LHCN-M2 (cell line): Measurements from ENCODE around the gene PATL2. TPM values are rescaled to one million over a fixed set of nuclear protein-coding genes. Genes with fewer than 3 reads are reported as not detected.
"Not testable (repeated sequence)": the region's sequence is repeated elsewhere in the genome, so short reads cannot be mapped to it uniquely, and the experiment has no call there.

Experiments
- DNase-seq: peaks from one replicate; pipeline ENCODE4 v3.0.0-alpha.2; 2012; ENCODE audit warnings: low read depth
- total RNA-seq: library from RNA; depleted of rRNA; stranded (reverse); fragments of >200 nt; gene quantifications from 2 replicates; pipeline ENCODE4 v1.2.3, GENCODE V29; 2014

Gene PATL2
- total RNA-seq, 1 experiment from 2014 or later: 0.57 TPM

DNA sequence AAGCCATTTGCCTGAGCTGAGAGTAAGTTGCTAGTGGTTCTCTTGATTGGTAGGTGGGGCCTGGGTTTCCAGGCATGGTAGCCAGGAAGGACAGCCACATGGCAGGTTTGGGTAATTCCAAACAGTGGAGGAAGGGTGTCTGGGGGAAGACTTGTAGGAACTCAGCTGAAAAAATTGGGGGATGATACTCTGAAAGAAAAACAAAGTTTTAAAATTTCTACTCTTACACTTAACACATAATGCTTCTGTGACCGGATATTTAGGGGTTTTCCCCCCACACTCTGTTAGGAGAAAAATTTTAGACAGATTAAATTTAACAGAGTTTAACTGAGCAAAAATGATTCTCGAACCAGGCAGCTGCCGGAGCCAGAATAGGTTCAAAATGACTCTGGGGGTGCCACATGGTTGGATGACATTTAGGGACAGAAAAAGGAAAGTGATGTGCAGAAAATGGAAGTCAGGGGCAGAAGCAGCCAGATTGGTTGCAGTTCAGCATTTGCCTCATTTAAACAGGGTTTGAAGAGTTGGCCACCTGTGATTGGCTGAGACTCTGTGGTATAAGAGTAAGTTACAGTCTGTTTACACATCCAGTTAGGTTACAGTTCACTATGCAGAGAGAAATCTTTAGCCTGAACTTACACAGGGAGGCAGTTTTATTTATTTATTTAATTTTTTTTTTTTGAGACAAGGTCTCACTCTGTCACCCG is 8.3 kb upstream of the PATL2 start:
- peak; percentile 34 for DNase-seq

DNA sequence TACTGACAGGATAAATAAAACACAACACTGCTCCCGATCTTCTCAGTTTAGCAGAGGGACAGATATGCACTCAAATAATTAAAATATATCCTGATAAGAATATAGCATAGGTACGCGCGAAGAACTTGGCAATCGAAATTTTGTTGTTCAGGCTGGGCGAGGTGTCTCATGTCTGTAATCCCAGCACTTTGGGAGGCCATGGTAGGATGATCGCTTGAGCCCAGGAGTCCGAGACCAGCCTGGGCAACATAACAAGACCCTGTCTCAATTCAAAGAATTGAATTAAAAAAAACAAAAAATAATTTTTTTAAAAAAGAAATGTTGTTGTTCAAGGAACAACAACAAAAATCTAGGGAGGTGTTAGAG is 7.8 kb upstream of the PATL2 start:
- DNase-seq: no peak

DNA sequence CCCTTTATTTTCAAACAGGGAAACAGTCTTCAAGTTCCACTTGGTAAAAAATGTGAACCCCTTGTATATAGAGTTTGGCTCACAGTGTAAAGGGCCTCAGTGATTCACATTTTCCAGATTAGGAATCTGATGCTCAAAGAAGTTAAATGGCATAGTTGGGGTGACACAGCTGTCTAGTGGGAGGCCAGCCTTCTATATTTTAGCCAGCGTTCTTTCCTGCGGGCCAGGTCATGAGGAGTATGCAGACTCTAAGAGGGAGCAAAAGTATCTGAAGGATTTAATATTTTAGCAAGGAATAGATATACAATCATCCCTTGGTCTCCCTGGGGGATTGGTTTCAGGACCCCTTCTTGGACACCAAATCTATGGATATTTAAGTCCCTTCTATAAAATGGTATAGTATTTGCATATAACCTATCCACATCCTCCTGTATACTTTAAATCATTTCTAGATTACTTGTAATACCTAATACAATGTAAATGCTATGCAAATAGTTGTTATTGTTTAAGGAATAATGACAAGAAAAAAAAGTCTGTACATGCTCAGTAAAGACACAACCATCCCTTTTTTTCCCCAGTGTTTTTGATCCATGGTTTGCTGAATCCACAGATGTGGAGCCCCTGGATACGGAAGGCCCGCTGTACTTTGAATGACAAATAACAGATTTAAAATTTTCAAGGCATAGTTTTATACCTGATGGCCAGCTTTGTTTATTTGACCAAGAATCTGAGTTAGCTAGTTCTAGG is 7.2 kb upstream of the PATL2 start:
- DNase-seq: no peak

DNA sequence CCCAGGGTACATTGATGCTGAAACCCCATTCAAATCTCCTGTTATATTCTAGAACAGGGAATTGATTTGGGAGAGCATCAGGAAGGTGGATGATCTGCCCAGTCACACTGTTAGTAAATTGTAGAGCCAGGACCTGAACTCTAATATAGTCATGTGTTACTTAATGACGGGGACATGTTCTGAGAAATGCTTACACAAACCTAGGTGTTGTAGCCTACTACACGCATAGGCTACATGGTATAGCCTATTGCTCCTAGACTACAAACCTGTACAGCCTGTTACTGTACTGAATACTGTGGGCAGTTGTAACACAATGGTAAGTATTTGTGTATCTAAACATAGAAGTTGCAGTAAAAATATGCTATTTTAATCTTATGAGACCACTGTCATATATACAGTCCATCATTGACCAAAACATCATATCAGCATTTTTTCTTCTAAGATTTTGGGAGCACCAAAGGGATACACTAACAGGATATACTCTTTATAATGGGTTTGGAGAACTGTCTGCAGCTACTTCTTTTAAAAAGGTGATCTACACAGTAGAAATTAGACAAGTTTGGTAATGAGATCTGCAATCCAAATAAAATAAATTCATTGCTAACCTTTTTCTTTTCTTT is 6.0 kb upstream of the PATL2 start:
- no peak for DNase-seq

DNA sequence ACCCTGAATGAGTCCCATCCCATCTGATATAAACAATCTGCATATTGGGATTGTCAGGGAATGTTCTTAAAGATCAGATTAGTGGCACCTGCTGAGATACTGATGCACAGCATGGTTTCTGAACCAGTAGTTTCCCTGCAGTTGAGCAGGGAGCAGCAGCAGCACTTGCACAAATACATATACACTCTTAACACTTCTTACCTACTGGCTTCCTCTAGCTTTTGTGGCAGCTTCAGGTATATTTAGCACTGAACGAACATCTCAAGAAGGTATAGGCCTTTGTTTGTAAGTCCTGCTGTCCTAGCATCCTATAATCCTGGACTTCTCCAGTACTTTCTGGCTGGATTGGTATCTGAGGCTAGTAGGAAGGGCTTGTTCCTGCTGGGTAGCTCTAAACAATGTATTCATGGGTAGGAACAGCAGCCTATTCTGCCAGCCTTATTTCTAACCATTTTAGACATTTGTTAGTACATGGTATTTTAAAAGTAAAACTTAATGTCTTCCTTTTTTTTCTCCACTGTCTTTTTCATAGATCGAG is 4.7 kb upstream of the PATL2 start:
- DNase-seq: no peak

DNA sequence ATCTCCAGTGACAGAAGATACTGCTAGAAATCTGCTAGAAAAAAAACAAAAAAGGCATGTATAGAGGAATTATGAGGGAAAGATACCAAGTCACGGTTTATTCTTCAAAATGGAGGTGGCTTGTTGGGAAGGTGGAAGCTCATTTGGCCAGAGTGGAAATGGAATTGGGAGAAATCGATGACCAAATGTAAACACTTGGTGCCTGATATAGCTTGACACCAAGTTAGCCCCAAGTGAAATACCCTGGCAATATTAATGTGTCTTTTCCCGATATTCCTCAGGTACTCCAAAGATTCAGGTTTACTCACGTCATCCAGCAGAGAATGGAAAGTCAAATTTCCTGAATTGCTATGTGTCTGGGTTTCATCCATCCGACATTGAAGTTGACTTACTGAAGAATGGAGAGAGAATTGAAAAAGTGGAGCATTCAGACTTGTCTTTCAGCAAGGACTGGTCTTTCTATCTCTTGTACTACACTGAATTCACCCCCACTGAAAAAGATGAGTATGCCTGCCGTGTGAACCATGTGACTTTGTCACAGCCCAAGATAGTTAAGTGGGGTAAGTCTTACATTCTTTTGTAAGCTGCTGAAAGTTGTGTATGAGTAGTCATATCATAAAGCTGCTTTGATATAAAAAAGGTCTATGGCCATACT is 4.1 kb upstream of the PATL2 start:
- no peak for DNase-seq

DNA sequence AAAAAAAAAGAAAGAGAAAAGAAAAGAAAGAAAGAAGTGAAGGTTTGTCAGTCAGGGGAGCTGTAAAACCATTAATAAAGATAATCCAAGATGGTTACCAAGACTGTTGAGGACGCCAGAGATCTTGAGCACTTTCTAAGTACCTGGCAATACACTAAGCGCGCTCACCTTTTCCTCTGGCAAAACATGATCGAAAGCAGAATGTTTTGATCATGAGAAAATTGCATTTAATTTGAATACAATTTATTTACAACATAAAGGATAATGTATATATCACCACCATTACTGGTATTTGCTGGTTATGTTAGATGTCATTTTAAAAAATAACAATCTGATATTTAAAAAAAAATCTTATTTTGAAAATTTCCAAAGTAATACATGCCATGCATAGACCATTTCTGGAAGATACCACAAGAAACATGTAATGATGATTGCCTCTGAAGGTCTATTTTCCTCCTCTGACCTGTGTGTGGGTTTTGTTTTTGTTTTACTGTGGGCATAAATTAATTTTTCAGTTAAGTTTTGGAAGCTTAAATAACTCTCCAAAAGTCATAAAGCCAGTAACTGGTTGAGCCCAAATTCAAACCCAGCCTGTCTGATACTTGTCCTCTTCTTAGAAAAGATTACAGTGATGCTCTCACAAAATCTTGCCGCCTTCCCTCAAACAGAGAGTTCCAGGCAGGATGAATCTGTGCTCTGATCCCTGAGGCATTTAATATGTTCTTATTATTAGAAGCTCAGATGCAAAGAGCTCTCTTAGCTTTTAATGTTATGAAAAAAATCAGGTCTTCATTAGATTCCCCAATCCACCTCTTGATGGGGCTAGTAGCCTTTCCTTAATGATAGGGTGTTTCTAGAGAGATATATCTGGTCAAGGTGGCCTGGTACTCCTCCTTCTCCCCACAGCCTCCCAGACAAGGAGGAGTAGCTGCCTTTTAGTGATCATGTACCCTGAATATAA is 2.2 kb upstream of the PATL2 start:
- peak; percentile 53 for DNase-seq

DNA sequence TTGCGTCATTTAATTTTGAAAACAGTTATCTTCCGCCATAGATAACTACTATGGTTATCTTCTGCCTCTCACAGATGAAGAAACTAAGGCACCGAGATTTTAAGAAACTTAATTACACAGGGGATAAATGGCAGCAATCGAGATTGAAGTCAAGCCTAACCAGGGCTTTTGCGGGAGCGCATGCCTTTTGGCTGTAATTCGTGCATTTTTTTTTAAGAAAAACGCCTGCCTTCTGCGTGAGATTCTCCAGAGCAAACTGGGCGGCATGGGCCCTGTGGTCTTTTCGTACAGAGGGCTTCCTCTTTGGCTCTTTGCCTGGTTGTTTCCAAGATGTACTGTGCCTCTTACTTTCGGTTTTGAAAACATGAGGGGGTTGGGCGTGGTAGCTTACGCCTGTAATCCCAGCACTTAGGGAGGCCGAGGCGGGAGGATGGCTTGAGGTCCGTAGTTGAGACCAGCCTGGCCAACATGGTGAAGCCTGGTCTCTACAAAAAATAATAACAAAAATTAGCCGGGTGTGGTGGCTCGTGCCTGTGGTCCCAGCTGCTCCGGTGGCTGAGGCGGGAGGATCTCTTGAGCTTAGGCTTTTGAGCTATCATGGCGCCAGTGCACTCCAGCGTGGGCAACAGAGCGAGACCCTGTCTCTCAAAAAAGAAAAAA is 1.4 kb upstream of the PATL2 start:
- peak; percentile 80 for DNase-seq

DNA sequence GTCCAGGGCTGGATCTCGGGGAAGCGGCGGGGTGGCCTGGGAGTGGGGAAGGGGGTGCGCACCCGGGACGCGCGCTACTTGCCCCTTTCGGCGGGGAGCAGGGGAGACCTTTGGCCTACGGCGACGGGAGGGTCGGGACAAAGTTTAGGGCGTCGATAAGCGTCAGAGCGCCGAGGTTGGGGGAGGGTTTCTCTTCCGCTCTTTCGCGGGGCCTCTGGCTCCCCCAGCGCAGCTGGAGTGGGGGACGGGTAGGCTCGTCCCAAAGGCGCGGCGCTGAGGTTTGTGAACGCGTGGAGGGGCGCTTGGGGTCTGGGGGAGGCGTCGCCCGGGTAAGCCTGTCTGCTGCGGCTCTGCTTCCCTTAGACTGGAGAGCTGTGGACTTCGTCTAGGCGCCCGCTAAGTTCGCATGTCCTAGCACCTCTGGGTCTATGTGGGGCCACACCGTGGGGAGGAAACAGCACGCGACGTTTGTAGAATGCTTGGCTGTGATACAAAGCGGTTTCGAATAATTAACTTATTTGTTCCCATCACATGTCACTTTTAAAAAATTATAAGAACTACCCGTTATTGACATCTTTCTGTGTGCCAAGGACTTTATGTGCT is 721 bp upstream of the PATL2 start:
- peak; percentile 42 for DNase-seq

DNA sequence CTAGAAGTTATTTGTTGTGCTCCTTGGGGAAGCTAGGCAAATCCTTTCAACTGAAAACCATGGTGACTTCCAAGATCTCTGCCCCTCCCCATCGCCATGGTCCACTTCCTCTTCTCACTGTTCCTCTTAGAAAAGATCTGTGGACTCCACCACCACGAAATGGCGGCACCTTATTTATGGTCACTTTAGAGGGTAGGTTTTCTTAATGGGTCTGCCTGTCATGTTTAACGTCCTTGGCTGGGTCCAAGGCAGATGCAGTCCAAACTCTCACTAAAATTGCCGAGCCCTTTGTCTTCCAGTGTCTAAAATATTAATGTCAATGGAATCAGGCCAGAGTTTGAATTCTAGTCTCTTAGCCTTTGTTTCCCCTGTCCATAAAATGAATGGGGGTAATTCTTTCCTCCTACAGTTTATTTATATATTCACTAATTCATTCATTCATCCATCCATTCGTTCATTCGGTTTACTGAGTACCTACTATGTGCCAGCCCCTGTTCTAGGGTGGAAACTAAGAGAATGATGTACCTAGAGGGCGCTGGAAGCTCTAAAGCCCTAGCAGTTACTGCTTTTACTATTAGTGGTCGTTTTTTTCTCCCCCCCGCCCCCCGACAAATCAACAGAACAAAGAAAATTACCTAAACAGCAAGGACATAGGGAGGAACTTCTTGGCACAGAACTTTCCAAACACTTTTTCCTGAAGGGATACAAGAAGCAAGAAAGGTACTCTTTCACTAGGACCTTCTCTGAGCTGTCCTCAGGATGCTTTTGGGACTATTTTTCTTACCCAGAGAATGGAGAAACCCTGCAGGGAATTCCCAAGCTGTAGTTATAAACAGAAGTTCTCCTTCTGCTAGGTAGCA is 657 bp downstream of the PATL2 start:
- DNase-seq: peak; percentile 58

DNA sequence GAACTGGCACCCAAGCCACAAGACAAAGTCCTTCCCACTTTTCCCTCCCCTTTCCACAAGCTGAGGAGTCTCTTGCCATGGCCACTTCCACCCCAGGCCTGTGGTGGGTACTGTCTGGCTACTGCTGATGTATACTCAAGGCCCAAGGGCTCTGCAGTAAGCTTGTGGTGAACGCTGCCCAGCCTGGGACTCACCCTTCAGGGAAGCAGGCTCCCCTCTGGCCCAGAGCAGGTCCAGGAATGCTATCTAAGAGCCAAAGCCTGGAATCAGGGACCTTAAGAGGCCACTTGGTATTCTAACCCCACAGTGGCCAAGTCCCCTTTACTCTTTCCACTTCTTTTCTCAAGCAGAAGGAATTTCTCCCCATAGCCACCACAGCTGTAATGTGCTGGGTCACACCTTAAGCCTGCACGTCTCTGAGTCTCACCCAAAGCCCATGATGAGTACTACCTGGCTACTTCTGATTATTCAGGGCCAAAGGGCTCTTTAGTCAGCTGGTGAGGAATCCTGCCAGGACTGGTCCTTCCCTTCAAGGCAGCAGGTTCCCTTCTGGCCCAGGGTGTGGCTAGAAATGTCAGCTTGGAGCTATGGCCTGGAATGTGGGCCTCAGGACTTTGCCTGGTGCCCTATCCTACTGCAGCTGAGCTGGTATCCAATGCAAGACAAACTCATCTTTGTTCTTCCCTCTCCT is 4.0 kb downstream of the PATL2 start:
- no peak for DNase-seq

DNA sequence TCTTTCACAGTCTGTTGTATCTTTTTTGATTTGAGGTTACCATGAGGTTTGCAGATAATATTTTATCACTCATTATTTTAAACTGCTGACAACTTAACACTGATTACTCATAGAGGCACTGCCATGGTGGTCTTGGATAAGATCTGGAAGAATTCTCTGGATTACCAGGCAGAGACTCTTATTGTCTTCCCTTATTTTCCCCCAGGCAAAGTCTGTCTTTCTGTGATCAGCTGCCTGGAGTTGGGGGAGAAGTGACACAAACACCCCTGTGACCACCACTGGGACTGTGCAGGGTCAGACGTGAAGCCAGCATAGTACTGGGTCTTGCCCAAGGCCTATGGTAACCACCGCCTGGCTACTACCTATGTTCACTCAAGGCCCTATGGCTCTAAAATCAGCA is 4.7 kb downstream of the PATL2 start:
- no peak for DNase-seq

DNA sequence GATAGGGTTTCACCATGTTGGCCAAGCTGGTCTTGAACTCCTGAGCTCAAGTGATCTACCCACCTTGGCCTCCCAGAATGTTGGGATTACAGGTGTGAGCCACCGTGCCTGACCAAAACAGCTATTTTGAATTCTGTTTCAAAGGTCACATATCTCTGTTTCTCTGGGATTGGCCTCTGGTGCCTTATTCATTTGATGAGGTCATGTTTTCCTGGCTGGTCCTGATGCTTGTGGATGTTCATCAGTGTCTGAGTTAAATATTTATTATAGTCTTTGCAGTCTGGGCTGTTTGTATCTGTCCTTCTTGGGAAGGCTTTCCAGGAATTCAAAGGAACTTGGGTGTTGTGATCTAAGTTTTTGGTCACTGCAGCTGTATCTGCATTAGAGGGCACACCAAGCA is 5.1 kb downstream of the PATL2 start:
- no peak for DNase-seq

DNA sequence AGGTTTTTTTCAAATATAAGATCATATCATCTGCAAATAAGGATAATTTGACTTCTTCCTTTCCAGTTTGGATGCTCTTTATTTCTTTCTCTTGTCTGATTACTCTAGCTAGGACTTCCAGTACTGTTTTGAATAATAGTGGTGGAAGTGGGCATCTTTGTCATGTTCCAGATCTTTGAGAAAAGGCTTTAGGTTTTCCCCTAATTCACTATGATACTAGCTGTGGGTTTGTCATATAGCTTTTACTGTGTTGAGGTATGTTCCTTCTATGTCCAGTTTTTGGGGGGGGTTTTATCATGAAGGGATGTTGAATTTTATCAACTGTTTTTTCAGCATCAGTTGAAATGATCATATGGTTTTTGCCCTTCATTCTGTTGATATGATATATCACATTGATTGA is 10.4 kb downstream of the PATL2 start:
- DNase-seq: not testable (repeated sequence)

DNA sequence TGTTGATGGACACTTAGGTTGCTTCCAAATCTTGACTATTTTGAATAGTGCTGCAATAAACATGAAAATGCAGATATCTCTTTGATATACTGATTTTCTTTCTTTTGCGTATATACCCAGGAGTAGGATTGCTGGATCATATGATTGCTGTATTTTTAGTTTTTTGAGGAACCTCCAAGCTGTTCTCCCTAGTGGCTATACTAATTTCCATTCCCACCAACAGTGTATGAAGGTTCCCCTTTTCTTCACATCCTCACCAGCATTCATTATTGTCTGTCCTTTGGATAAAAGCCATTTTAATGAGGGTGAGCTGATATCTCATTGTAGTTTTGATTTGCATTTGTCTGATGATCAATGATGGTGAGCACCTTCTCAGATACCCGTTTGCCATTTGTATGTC is 12.5 kb downstream of the PATL2 start:
- DNase-seq: no peak

DNA sequence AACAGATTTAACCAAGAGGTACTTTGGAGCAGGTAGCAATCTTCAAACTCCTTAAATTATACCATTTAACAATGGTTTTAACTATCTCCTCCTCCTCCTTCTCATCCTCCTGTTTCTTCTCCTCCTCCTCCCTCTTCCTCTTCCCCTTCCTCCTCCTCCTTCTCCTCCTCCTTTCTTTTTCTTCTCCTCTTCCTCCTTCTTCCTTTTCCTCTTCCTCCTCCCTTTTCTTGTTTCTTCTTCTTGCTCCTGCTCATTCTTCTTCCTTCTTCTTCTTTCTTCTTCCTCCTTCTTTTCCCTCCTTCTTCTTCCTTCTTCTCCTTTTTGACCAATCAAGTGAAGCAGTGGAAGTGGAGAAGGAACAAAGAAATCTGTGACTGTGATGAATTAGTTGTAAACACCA is 14.1 kb downstream of the PATL2 start:
- no peak for DNase-seq

DNA sequence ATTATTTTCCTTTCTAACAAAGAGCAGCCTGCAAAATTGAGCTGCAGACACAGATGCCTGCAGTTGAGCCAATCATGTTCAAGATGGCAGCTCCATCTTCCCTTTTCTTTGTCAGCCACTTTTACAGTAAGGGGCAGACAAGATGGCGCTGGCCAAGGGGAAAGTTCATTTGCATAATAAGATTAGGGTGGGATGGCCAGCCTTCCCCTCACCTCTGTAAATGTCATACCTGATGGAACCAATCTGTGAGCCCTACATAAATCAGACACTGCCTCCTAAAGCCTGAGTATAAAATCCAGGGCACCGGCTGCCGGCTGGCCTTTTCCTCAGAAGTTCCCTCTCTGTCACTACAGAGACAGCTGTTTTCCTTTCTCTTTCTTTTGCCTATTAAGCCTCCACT is 15.8 kb downstream of the PATL2 start:
- DNase-seq: no peak

DNA sequence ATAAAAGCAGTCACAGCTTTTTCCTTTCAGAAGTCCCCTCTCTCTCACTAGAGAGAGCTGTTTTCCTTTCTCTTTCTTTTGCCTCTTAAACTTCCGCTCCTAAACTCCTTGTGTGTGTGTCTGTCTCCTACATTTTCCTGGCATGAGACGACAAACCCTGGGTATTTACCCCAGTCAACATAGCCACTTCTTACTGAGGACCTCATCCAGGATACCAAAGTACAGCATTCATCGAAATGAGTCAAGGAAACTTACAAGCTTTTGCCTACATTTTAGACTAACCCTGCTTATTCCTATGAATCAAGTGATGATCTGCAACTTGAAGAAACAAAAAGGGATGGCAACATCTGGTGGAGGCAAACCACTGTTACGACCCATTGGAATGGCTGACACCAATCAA is 16.7 kb downstream of the PATL2 start:
- DNase-seq: no peak
